ENCODE data around the gene CPNE7.

CPNE7 gene

GRCh38 chr16:89636663-89637062 is 61.1 kb downstream of the CPNE7 start:
- peaks cover 23% of the 10 kb centered on the region for H3K27me3 ChIP-seq (ENCODE audit: insufficient read depth, insufficient read length)
- no peak for DNase-seq (ENCODE audit: low read depth, low spot score)
- H3K9ac ChIP-seq (ENCODE audit: insufficient read length, low read depth) = no peak overlapping the region
- no peaks in the 10 kb centered on the region for H3K9me3 ChIP-seq (ENCODE audit: insufficient read depth, low read length)
- TF ChIP-seq YY1 (IDR thresholded peaks at IDR 0.05; ENCODE audit: insufficient read depth, insufficient read length) = no peak
- TF ChIP-seq ZNF274 (IDR thresholded peaks at IDR 0.05; ENCODE audit: low read depth, low read length) = no peak
- TF ChIP-seq SUZ12 (IDR thresholded peaks at IDR 0.05; ENCODE audit: extremely low read depth, insufficient read depth, insufficient read length) = no peak
- peaks cover 7% of the 10 kb centered on the region for H3K4me1 ChIP-seq (ENCODE audit: insufficient read depth, insufficient read length)
- no peaks in the 10 kb centered on the region for H3K36me3 ChIP-seq (ENCODE audit: insufficient read depth, insufficient read length, low read length)
- no peak overlapping the region for H3K4me3 ChIP-seq (ENCODE audit: insufficient read length, low read depth)

- H3K9me3 ChIP-seq (ENCODE audit: insufficient read depth, low read length) = no peaks in the 10 kb centered on the region
- no peaks in the 10 kb centered on the region for H3K36me3 ChIP-seq (ENCODE audit: insufficient read depth, insufficient read length, low read length)
- TF ChIP-seq SUZ12 (IDR thresholded peaks at IDR 0.05; ENCODE audit: extremely low read depth, insufficient read depth, insufficient read length) = no peak
- TF ChIP-seq YY1 (IDR thresholded peaks at IDR 0.05; ENCODE audit: insufficient read depth, insufficient read length) = no peak
- TF ChIP-seq ZNF274 (IDR thresholded peaks at IDR 0.05; ENCODE audit: low read depth, low read length) = no peak
- H3K27me3 ChIP-seq (ENCODE audit: insufficient read depth, insufficient read length) = peaks cover 23% of the 10 kb centered on the region
- H3K4me3 ChIP-seq (ENCODE audit: insufficient read length, low read depth) = no peak overlapping the region
- no peak overlapping the region for H3K9ac ChIP-seq (ENCODE audit: insufficient read length, low read depth)
- H3K4me1 ChIP-seq (ENCODE audit: insufficient read depth, insufficient read length) = peaks cover 9% of the 10 kb centered on the region
- no peak for DNase-seq (ENCODE audit: low read depth, low spot score)
Measured at GRCh38 chr16:89637379-89637778, 61.8 kb downstream of the CPNE7 start.

- Histone ChIP-seq H3K27me3 (ENCODE audit: insufficient read depth, insufficient read length) (peaks cover 18% of the 10 kb centered on the region), H3K4me3 (ENCODE audit: insufficient read length, low read depth) (no peak overlapping the region), H3K9me3 (ENCODE audit: insufficient read depth, low read length) (no peaks in the 10 kb centered on the region), H3K9ac (ENCODE audit: insufficient read length, low read depth) (no peak overlapping the region), H3K4me1 (ENCODE audit: insufficient read depth, insufficient read length) (peaks cover 12% of the 10 kb centered on the region), H3K36me3 (ENCODE audit: insufficient read depth, insufficient read length, low read length) (no peaks in the 10 kb centered on the region)
- TF ChIP-seq YY1 (IDR thresholded peaks at IDR 0.05; ENCODE audit: insufficient read depth, insufficient read length) = no peak
- no peak for TF ChIP-seq ZNF274 (IDR thresholded peaks at IDR 0.05; ENCODE audit: low read depth, low read length)
- no peak for TF ChIP-seq SUZ12 (IDR thresholded peaks at IDR 0.05; ENCODE audit: extremely low read depth, insufficient read depth, insufficient read length)
- no peak for DNase-seq (ENCODE audit: low read depth, low spot score)
Measured at GRCh38 chr16:89638455-89638854, 62.9 kb downstream of the CPNE7 start.

- DNase-seq (ENCODE audit: low read depth, low spot score) = no peak
Measured at GRCh38 chr16:89639385-89639784, 63.8 kb downstream of the CPNE7 start.

GRCh38 chr16:89641458-89642119 is 66.0 kb downstream of the CPNE7 start:
- TF ChIP-seq ZNF274 (IDR thresholded peaks at IDR 0.05; ENCODE audit: low read depth, low read length) (no peak), SUZ12 (IDR thresholded peaks at IDR 0.05; ENCODE audit: extremely low read depth, insufficient read depth, insufficient read length) (no peak)
- H3K9ac ChIP-seq (ENCODE audit: insufficient read length, low read depth) = no peak overlapping the region

More at GRCh38 chr16:89639385-89639784, 63.8 kb downstream of the CPNE7 start:
- H3K27me3 ChIP-seq (ENCODE audit: insufficient read depth, insufficient read length) = peaks cover 9% of the 10 kb centered on the region
- peaks cover 6% of the 10 kb centered on the region for H3K36me3 ChIP-seq (ENCODE audit: insufficient read depth, insufficient read length, low read length)
- no peak overlapping the region for H3K9ac ChIP-seq (ENCODE audit: insufficient read length, low read depth)
- H3K9me3 ChIP-seq (ENCODE audit: insufficient read depth, low read length) = no peaks in the 10 kb centered on the region
- no peak overlapping the region for H3K4me3 ChIP-seq (ENCODE audit: insufficient read length, low read depth)
- TF ChIP-seq YY1 (IDR thresholded peaks at IDR 0.05; ENCODE audit: insufficient read depth, insufficient read length) (no peak), SUZ12 (IDR thresholded peaks at IDR 0.05; ENCODE audit: extremely low read depth, insufficient read depth, insufficient read length) (no peak), ZNF274 (IDR thresholded peaks at IDR 0.05; ENCODE audit: low read depth, low read length) (no peak)
- peaks cover 12% of the 10 kb centered on the region for H3K4me1 ChIP-seq (ENCODE audit: insufficient read depth, insufficient read length)

GRCh38 chr16:89642574-89642973 is 67.0 kb downstream of the CPNE7 start:
- Histone ChIP-seq H3K27me3 (ENCODE audit: insufficient read depth, insufficient read length) (no peaks in the 10 kb centered on the region), H3K4me1 (ENCODE audit: insufficient read depth, insufficient read length) (peaks cover 16% of the 10 kb centered on the region), H3K4me3 (ENCODE audit: insufficient read length, low read depth) (no peak overlapping the region), H3K9ac (ENCODE audit: insufficient read length, low read depth) (no peak overlapping the region), H3K36me3 (ENCODE audit: insufficient read depth, insufficient read length, low read length) (peaks cover 35% of the 10 kb centered on the region), H3K9me3 (ENCODE audit: insufficient read depth, low read length) (no peaks in the 10 kb centered on the region)
- DNase-seq (ENCODE audit: low read depth, low spot score) = no peak
- TF ChIP-seq ZNF274 (IDR thresholded peaks at IDR 0.05; ENCODE audit: low read depth, low read length) = no peak
- TF ChIP-seq SUZ12 (IDR thresholded peaks at IDR 0.05; ENCODE audit: extremely low read depth, insufficient read depth, insufficient read length) = no peak

More at GRCh38 chr16:89641458-89642119, 66.0 kb downstream of the CPNE7 start:
- Histone ChIP-seq H3K36me3 (ENCODE audit: insufficient read depth, insufficient read length, low read length) (peaks cover 28% of the 10 kb centered on the region), H3K4me1 (ENCODE audit: insufficient read depth, insufficient read length) (peaks cover 16% of the 10 kb centered on the region), H3K4me3 (ENCODE audit: insufficient read length, low read depth) (no peak overlapping the region), H3K9me3 (ENCODE audit: insufficient read depth, low read length) (no peaks in the 10 kb centered on the region), H3K27me3 (ENCODE audit: insufficient read depth, insufficient read length) (no peaks in the 10 kb centered on the region)
- DNase-seq (ENCODE audit: low read depth, low spot score) = no peak

GRCh38 chr16:89643769-89644300 is 68.3 kb downstream of the CPNE7 start:
- Histone ChIP-seq H3K36me3 (ENCODE audit: insufficient read depth, insufficient read length, low read length) (peaks cover 35% of the 10 kb centered on the region), H3K4me1 (ENCODE audit: insufficient read depth, insufficient read length) (peaks cover 16% of the 10 kb centered on the region), H3K4me3 (ENCODE audit: insufficient read length, low read depth) (no peak overlapping the region), H3K27me3 (ENCODE audit: insufficient read depth, insufficient read length) (no peaks in the 10 kb centered on the region), H3K9ac (ENCODE audit: insufficient read length, low read depth) (no peak overlapping the region), H3K9me3 (ENCODE audit: insufficient read depth, low read length) (no peaks in the 10 kb centered on the region)
- TF ChIP-seq ZNF274 (IDR thresholded peaks at IDR 0.05; ENCODE audit: low read depth, low read length) = no peak
- TF ChIP-seq YY1 (IDR thresholded peaks at IDR 0.05; ENCODE audit: insufficient read depth, insufficient read length) = no peak
- TF ChIP-seq SUZ12 (IDR thresholded peaks at IDR 0.05; ENCODE audit: extremely low read depth, insufficient read depth, insufficient read length) = no peak
- no peak for DNase-seq (ENCODE audit: low read depth, low spot score)
